K562 (cell line): ENCODE results near the gene RAI14. TPM values are rescaled to one million over a fixed set of nuclear protein-coding genes. Genes with fewer than 3 reads are reported as not detected.

Experiments used
- ATAC-seq: fragments of 200-7000 bp; cut with Tn5 transposase; 3 replicates; pipeline ENCODE4 v1.9.1; 2020; ENCODE audit warnings: moderate library complexity
- BruUV-seq: library from RNA; stranded (reverse); fragments of 400-500 nt; replicated peaks from 2 replicates; lab custom pipeline; 2021; lab: Mats Ljungman, UMichigan
- CTCF ChIA-PET: fragments of 300-600 bp; formaldehyde crosslinking; extraction: SDS; loops from one replicate; lab custom pipeline; 2021; ENCODE audit warnings: low intra/inter-chr PET ratio; lab: Yijun Ruan, JAX
- POLR2A ChIA-PET: fragments of 300-600, 350-650 bp; sonication (Branson Sonifier 250); formaldehyde crosslinking; extraction: SDS; loops from one replicate; lab custom pipeline; 2021; ENCODE audit warnings: antibody characterized with exemption, inconsistent platforms; lab: Yijun Ruan, JAX
- DNase-seq, 4 experiments: peaks; one replicate each; pipeline versions ENCODE4 v3.0.0 to v3.0.0-alpha.2; 2011 to 2018; ENCODE audit warnings: low spot score in 3 of 4, mixed read lengths in 3 of 4; ENCODE audit errors: extremely low read depth in 1 of 4
- FAIRE-seq: peaks from 2 replicates; lab custom pipeline; 2011; peaks lifted over from hg19 to GRCh38; lab: Jason Lieb, UNC
- H2AFZ ChIP-seq: 2 replicates; pipeline ENCODE4 v1.6.0; 2011; ENCODE audit warnings: low read depth, low read length, control low read depth, inconsistent platforms
- H3K27ac ChIP-seq: fragments of 200-600 bp; 3 replicates; pipeline ENCODE4 v1.8.0; 2011; ENCODE audit warnings: low read depth, mild to moderate bottlenecking, control low read depth, inconsistent platforms, low read length, moderate library complexity, mixed read lengths; ENCODE audit errors: extremely low read depth
- H3K27me3 ChIP-seq, 2 experiments: fragments of 300-600 bp in 1 of 2; 2 replicates in 1 of 2; 3 replicates in 1 of 2; pipeline versions ENCODE4 v1.6.0 to v1.8.0; 2011; ENCODE audit warnings: inconsistent platforms in 2 of 2, low read length in 2 of 2, mild to moderate bottlenecking in 1 of 2, mixed read lengths in 1 of 2, moderate library complexity in 1 of 2; ENCODE audit not compliant: control insufficient read depth in 2 of 2, insufficient read depth in 2 of 2
- H3K36me3 ChIP-seq: fragments of 300-600 bp; 3 replicates; pipeline ENCODE4 v1.8.0; 2011; ENCODE audit warnings: mild to moderate bottlenecking, low read length, inconsistent platforms; ENCODE audit not compliant: control insufficient read depth, insufficient read depth
- H3K4me1 ChIP-seq, 2 experiments: fragments of 200-600 bp in 1 of 2; replicated peaks in 1 of 2; 2 replicates in 1 of 2; 3 replicates in 1 of 2; pipeline versions ENCODE4 v1.5.1 to v1.8.0; 2011; ENCODE audit warnings: inconsistent platforms in 2 of 2, low read length in 2 of 2, mild to moderate bottlenecking in 1 of 2, mixed read lengths in 1 of 2, moderate library complexity in 1 of 2; ENCODE audit not compliant: control insufficient read depth in 2 of 2, insufficient read depth in 2 of 2
- H3K4me2 ChIP-seq: 2 replicates; pipeline ENCODE4 v1.6.1; 2011; ENCODE audit warnings: low read length, control low read depth, inconsistent platforms, mixed read lengths; ENCODE audit not compliant: insufficient read depth
- H3K4me3 ChIP-seq: fragments of 200-600 bp; sonication (generic), shearing (Covaris generic); 2 replicates; pipeline ENCODE4 v1.5.1; 2016; ENCODE audit warnings: control low read depth, inconsistent platforms
- H3K79me2 ChIP-seq: fragments of 200-600 bp; 3 replicates; pipeline ENCODE4 v1.8.0; 2011; ENCODE audit warnings: low read length, inconsistent platforms; ENCODE audit not compliant: control insufficient read depth, insufficient read depth
- H3K9ac ChIP-seq, 2 experiments: 2 replicates each; pipeline versions ENCODE4 v1.6.0 to v1.6.1; 2011; ENCODE audit warnings: low read depth in 2 of 2, low read length in 2 of 2, control low read depth in 1 of 2, inconsistent platforms in 1 of 2, mild to moderate bottlenecking in 1 of 2, mixed read lengths in 1 of 2; ENCODE audit not compliant: insufficient read depth in 1 of 2
- H3K9me1 ChIP-seq: one replicate; pipeline ENCODE4 v1.6.0; 2011; ENCODE audit warnings: inconsistent platforms, mild to moderate bottlenecking, low read length, moderate library complexity; ENCODE audit not compliant: control insufficient read depth, insufficient read depth
- H3K9me3 ChIP-seq: replicated peaks from 2 replicates; pipeline ENCODE4 v1.5.1; 2011; ENCODE audit warnings: low read depth, low read length, inconsistent platforms; ENCODE audit not compliant: control insufficient read depth, insufficient read depth
- H4K20me1 ChIP-seq: replicated peaks from 2 replicates; pipeline ENCODE4 v1.6.1; 2011; ENCODE audit warnings: low read length, inconsistent platforms, mixed read lengths; ENCODE audit not compliant: control insufficient read depth, insufficient read depth
- NFIC ChIP-seq: fragments of 450-650 bp; IDR thresholded peaks from 2 replicates; pipeline ENCODE4 v1.6.1; 2017; ENCODE audit warnings: mild to moderate bottlenecking, inconsistent platforms
- TAF7 ChIP-seq: fragments of 450-650 bp; IDR thresholded peaks from 2 replicates; pipeline ENCODE4 v1.6.1; 2016; ENCODE audit warnings: missing genetic modification characterization, missing compliant biosample characterization
- ZNF589 ChIP-seq: fragments of 200-800 bp; sonication (Bioruptor generic); IDR thresholded peaks from 2 replicates; pipeline ENCODE4 v1.6.1; 2016; ENCODE audit warnings: low read depth, missing genetic modification characterization, missing compliant biosample characterization
- WGBS: fragments of 100-300 bp; shearing (Covaris generic); methylation state at CpG from one replicate; pipeline ENCODE4 v1.1.6; 2016; ENCODE audit warnings: low coverage, mixed read lengths; ENCODE audit not compliant: insufficient coverage; ENCODE audit errors: missing lambda C conversion rate; 5-methylcytosine and 5-hydroxymethylcytosine counted together
- in situ Hi-C: fragments of 300-500 bp; cut with MboI; formaldehyde crosslinking; loops from 4 replicates; pipeline ENCODE4 v1.15.0; 2018; ENCODE audit warnings: inconsistent platforms, mixed read lengths
- intact Hi-C: fragments of 100-400 bp; cut with micrococcal nuclease; formaldehyde crosslinking; loops from 2 replicates; pipeline ENCODE4 v1.14.2; 2022
- polyA plus RNA-seq, 8 experiments: library from polyadenylated mRNA; depleted of rRNA in 4 of 8; stranded (reverse) in 5 of 8; unstranded in 3 of 8; fragments of >200 nt; fragmentation: Nextera tagmentation in 2 of 8; fragmentation: Illumina TruSeq in 1 of 8; extraction: Ambion mirVana in 2 of 8; extraction: Trizol in 1 of 8; gene quantifications; 2 replicates each; pipeline versions ENCODE4 v1.2.1 to v1.2.3, GENCODE V29; 2011 to 2014; ENCODE audit warnings: inconsistent platforms in 1 of 8, missing spikeins in 1 of 8
- total RNA-seq, 7 experiments: library from RNA; depleted of rRNA in 6 of 7; stranded (reverse); fragments of >200 nt in 6 of 7; fragmentation: Illumina TruSeq in 2 of 7; extraction: Trizol in 2 of 7; gene quantifications; 2 replicates each; pipeline versions ENCODE4 v1.2.1 to v1.2.3, GENCODE V29; 2011 to 2021; ENCODE audit warnings: low replicate concordance in 1 of 7
- TF ChIP-seq, protein P1 (sequence below): sonication (generic); formaldehyde crosslinking; IDR thresholded peaks from 2 replicates; pipeline ENCODE4 v1.8.1; 2022; ENCODE audit warnings: missing genetic modification reagents
- TF ChIP-seq, protein P2 (sequence below): fragments of 250-450 bp; sonication (Bioruptor Pico); IDR thresholded peaks from 2 replicates; pipeline ENCODE4 v1.5.0; 2021

RAI14 gene
- total and polyA plus RNA-seq, 9 of the 15 experiments (the other 6 are each of a cell fraction or from before 2014, with no cell fraction given) = 11.3 to 82.5 (median 34.8) TPM

DNA sequence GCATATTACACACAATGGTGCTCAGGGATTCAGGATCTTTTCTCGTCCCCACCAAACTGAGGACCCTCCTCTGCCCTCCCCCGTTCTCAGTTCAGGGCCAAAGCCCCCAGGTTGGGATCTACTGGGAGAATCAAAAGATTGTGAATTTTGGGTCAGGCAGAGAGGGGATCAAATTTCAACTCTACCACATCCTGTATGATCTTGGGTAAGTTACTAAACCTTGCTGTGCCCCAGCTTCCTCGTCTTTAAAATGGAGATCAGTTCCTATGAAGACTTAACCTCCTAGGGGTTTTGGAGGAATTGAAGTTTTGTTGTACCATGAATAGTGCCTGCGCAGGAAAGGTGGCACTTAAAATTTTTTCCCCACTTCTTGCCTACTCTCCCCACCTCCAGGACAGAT is 62.4 kb downstream of the RAI14 start:
- DNase-seq = no peak
- CTCF ChIA-PET = no interaction called here
- intact Hi-C loops = no loop called here
- ATAC-seq = peak; percentile 33; the same call in 1 of the 3 replicates
- Histone ChIP-seq H3K4me2 (no peak overlapping the region), H3K27me3 (no peaks in the 10 kb centered on the region), H3K36me3 (no peaks in the 10 kb centered on the region), H3K27ac (no peak overlapping the region), H2AFZ (no peak overlapping the region), H3K9me3 (no peaks in the 10 kb centered on the region), H3K79me2 (no peaks in the 10 kb centered on the region), H3K4me1 (peaks cover 5 to 7% of the 10 kb centered on the region in 2 experiments; a peak in 2 of 5 replicates), H3K4me3 (no peak overlapping the region), H3K9ac (no peak overlapping the region), H4K20me1 (no peaks in the 10 kb centered on the region), H3K9me1 (peaks cover 2% of the 10 kb centered on the region)
- no TSS peak for BruUV-seq
- WGBS = 65% methylated on average over 4 of the region's 4 CpGs
- in situ Hi-C loops = no loop called here
- TF ChIP-seq, protein P1, sequence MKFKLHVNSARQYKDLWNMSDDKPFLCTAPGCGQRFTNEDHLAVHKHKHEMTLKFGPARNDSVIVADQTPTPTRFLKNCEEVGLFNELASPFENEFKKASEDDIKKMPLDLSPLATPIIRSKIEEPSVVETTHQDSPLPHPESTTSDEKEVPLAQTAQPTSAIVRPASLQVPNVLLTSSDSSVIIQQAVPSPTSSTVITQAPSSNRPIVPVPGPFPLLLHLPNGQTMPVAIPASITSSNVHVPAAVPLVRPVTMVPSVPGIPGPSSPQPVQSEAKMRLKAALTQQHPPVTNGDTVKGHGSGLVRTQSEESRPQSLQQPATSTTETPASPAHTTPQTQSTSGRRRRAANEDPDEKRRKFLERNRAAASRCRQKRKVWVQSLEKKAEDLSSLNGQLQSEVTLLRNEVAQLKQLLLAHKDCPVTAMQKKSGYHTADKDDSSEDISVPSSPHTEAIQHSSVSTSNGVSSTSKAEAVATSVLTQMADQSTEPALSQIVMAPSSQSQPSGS = no peak
- TF ChIP-seq TAF7 (no peak), ZNF589 (CRISPR knock-in tag) (no peak)
- FAIRE-seq = no peak
- POLR2A ChIA-PET = interaction anchor here (1.2 to 1.9 kb wide), 5 partner anchors 11 to 195 kb away, joined by 3 to 6 read pairs (median 5); no protein-coding TSS in a partner anchor

DNA sequence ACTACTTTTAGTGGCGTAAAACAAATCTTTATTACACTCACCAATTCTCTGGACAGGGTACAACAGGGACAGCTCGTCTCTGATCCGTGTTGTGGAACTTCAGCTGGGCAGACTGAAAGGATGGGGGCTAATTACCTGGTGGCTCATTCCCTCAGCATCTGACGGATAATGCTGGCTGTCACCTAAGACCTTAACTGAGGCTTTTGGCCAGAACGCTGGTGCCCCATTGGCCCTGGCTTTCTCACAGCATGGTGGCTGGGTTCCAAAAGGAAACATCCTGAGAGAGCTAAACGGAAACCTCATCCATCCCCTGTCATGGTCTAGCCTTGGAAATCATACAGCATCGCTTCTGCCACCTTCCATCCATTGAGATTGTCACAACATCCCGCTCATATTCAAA is 62.9 kb downstream of the RAI14 start:
- Histone ChIP-seq H2AFZ (no peak overlapping the region), H3K9ac (no peak overlapping the region), H3K9me1 (peaks cover 2% of the 10 kb centered on the region), H3K27me3 (no peaks in the 10 kb centered on the region), H3K27ac (no peak overlapping the region), H3K79me2 (no peaks in the 10 kb centered on the region), H3K36me3 (no peaks in the 10 kb centered on the region)
- in situ Hi-C loops = no loop called here
- ChIA-PET CTCF (no interaction called here), POLR2A (interaction anchor here (1.2 to 1.9 kb wide), 2 partner anchors 16 to 195 kb away, joined by 3 to 6 read pairs; no protein-coding TSS in a partner anchor)
- FAIRE-seq (no peak), DNase-seq (no peak)
- WGBS = 74% methylated on average over 8 of the region's 8 CpGs
- no peak for TF ChIP-seq NFIC
- TF ChIP-seq, protein P2, sequence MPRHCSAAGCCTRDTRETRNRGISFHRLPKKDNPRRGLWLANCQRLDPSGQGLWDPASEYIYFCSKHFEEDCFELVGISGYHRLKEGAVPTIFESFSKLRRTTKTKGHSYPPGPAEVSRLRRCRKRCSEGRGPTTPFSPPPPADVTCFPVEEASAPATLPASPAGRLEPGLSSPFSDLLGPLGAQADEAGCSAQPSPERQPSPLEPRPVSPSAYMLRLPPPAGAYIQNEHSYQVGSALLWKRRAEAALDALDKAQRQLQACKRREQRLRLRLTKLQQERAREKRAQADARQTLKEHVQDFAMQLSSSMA (CRISPR knock-in tag) = no peak
- TF ChIP-seq, all 486 proteins: peak for 0
- ATAC-seq = no peak
- Histone ChIP-seq H3K4me2 (no peak overlapping the region), H3K9me3 (no peaks in the 10 kb centered on the region), H3K4me1 (peaks cover 5 to 7% of the 10 kb centered on the region in 2 experiments; a peak in 2 of 5 replicates), H4K20me1 (no peaks in the 10 kb centered on the region), H3K4me3 (no peak overlapping the region)
- no TSS peak for BruUV-seq
- intact Hi-C loops = no loop called here
